Central memory CD8-positive, alpha-beta T cell (primary cell): ENCODE results near the gene DUSP15.
"Not testable (repeated sequence)": the region's sequence is repeated elsewhere in the genome, so short reads cannot be mapped to it uniquely, and the experiment has no call there.

Source experiments
- ATAC-seq: fragments of 150-1000 bp; cut with Tn5 transposase; replicated peaks from 2 replicates; pipeline ENCODE4 v1.10.0; 2022; ENCODE audit warnings: mild to moderate bottlenecking, moderate FRiP score, moderate number of reproducible peaks; ENCODE audit not compliant: poor library complexity, severe bottlenecking; ENCODE audit errors: extremely low read depth
- DNase-seq, 2 donors: peaks; one replicate each; pipeline ENCODE4 v3.0.0; 2021; ENCODE audit warnings: low spot score in 2 of 2
- H3K27ac Mint-ChIP-seq: one replicate; pipeline ENCODE4 v1.8.0; 2022; ENCODE audit warnings: low read depth, mild to moderate bottlenecking, moderate library complexity, mixed read lengths
- H3K27me3 Mint-ChIP-seq: one replicate; pipeline ENCODE4 v1.8.0; 2022; ENCODE audit warnings: mixed read lengths
- H3K36me3 Mint-ChIP-seq: one replicate; pipeline ENCODE4 v1.8.0; 2022; ENCODE audit warnings: mild to moderate bottlenecking, moderate library complexity, mixed read lengths; ENCODE audit not compliant: insufficient read depth
- H3K4me1 Mint-ChIP-seq: one replicate; pipeline ENCODE4 v1.8.0; 2022; ENCODE audit warnings: mixed read lengths
- H3K4me3 Mint-ChIP-seq: one replicate; pipeline ENCODE4 v1.8.0; 2022; ENCODE audit warnings: mild to moderate bottlenecking, moderate library complexity, mixed read lengths
- H3K9me3 Mint-ChIP-seq: one replicate; pipeline ENCODE4 v1.8.0; 2022; ENCODE audit warnings: mixed read lengths

Gene DUSP15, protein sequence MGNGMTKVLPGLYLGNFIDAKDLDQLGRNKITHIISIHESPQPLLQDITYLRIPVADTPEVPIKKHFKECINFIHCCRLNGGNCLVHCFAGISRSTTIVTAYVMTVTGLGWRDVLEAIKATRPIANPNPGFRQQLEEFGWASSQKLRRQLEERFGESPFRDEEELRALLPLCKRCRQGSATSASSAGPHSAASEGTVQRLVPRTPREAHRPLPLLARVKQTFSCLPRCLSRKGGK

DNA sequence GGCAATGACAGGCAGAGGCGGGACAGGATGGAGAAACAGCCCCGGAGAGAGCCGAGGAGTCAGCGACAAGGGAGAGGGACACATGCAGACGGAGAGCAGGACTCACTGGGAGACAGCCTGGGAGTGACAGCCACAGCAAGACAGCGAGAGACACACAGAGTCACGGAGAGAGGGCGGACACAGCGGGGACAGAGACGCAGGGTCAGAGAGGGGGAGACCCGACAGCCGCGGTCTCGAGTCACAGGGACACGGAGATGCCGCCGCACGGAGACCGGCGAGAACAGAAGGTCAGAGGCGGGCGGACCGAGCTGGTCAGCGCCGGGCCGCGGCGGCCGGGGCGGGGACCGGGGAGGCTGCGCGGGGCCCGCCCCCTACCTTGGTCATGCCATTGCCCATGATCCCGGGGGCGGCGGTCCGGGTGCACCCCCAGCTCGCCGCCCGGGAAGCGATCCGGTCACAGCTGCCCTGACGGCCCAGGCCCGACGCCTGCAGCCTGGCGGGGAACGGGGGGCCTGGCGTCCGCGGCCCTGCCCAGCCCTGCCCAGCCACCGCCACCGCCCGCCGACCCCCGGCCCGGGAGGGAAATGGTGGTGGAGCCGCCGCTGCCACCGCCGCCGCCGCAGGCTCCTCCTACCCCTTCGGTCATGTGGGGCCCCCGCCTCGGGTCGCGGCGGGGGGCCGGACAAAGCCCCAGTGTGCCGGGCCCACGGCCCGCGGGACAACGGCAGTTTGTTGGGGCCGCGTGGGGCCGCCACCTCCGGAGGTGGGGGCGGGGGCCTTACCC is at the start of gene DUSP15, which contains the start of gene TTLL9:
Gene DUSP15 (minus strand): TSS at position 586 of the 784 bp plus-strand sequence. CDS start 190 bp downstream, at position 396.
Gene TTLL9 (plus strand): TSS at position 693 of the 784 bp plus-strand sequence. CDS start 493 bp downstream, outside the sequence.
- DNase-seq, result no peak
- Mint-ChIP-seq H3K36me3 (peaks cover 1% of the 10 kb centered on the region), H3K9me3 (no peaks in the 10 kb centered on the region), H3K4me3 (peak within 1 kb of the TSS; percentile 83), H3K27me3 (peaks cover 56% of the 10 kb centered on the region), H3K27ac (peak within 1 kb of the TSS; percentile 52), H3K4me1 (peaks cover 19% of the 10 kb centered on the region)
- ATAC-seq, result peak; percentile 31

DNA sequence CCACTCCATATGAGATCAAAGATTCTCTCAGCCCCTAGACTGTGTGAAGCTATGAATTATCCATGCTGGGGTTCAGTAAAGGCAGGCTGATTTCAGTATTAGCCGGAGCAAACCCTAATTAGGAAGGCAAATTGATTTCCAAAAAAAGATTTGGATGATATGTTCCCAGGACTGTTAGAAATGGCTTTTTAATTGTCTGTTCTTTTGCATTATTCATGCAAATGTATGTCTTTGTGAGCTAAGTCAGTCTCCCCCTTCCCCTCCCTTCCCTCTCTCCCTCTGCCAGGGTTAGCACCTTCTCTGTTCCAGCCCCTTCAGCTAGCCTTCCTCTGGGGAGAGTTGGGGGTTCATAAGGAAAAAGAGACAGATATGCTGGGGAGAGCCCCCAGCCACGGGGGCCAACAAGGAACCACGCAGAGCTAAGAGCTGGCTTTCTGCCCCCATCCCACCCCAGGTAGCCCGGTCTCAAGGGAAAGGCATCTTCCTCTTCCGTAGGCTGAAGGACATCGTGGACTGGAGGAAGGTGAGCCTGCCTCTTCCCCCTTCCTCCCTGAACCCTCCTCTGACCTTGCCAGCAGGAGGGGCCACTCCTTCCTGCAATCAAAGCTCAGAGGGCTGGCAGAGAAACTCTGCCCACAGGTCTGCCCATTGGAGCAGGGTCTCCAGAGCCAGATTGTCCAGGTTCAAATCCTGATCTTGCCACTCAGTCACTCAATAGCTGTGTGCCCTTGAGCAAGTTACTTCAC is 49.3 kb upstream of the DUSP15 start:
- Mint-ChIP-seq H3K9me3 (no peaks in the 10 kb centered on the region), H3K27me3 (peaks cover 75% of the 10 kb centered on the region), H3K4me3 (no peak overlapping the region), H3K27ac (no peak overlapping the region), H3K36me3 (no peaks in the 10 kb centered on the region), H3K4me1 (no peaks in the 10 kb centered on the region)
- ATAC-seq (no peak), DNase-seq (no peak)

DNA sequence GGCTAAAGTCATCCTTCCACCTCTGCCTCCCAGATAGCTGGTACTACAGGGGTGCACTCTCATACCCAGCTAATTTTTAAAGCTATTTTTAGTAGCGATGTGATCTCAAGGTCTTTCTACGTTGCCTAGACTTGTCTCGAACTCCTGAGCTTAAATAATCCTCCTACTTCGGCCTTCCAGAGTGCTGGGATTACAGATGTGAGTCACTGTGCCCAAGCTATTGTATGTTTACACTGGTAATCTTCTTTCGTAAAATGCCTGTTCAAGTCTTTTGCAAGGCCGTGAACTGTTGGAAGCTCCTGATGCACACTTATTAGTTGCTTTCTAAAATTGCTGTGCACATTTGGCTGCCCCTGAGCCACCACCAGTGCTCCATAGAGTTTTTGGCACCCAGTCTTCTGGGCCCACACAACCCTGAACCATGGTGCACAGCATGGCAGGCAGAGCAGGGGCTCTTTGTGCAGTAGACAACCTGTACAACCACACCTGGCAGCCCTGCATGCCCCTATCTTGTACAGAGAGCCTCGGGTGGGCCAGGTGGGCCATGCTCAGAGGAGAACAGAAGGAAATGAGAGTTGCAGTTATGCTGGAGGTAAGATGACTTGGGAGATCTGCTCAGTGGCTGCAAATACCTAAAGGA is 48.3 kb upstream of the DUSP15 start:
- ATAC-seq (no peak), DNase-seq (no peak)
- H3K27me3 Mint-ChIP-seq, result peaks cover 65% of the 10 kb centered on the region
- H3K9me3 Mint-ChIP-seq, result no peaks in the 10 kb centered on the region
- no peaks in the 10 kb centered on the region for H3K4me1 Mint-ChIP-seq
- no peaks in the 10 kb centered on the region for H3K36me3 Mint-ChIP-seq
- H3K27ac Mint-ChIP-seq, result no peak overlapping the region
- no peak overlapping the region for H3K4me3 Mint-ChIP-seq

DNA sequence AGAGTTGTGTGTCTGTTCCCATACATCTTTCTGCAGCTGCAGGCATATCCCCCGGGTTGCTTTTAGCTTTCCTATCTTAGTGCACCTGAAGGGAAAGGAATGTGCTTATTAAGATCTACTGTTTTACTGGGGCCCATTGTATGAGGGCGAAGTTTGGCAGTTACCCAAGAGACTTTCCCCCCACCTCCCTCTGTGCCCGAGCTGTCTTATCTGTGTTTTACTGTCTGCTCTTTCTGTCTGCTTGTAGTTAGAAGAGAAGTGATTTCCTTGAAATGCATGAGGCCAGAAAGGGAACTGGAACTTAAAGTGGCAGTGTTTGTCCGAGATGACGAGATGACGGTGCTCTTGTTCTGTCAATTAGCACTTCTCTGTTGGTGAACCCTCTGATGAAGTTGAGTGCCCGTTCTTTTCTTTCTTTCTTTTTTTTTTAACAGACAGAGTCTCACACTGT is 47.7 kb upstream of the DUSP15 start:
- not testable (repeated sequence) for H3K4me1 Mint-ChIP-seq, DNase-seq, ATAC-seq, H3K9me3 Mint-ChIP-seq, H3K27ac Mint-ChIP-seq, H3K4me3 Mint-ChIP-seq, H3K36me3 Mint-ChIP-seq
- peaks cover 59% of the 10 kb centered on the region for H3K27me3 Mint-ChIP-seq

DNA sequence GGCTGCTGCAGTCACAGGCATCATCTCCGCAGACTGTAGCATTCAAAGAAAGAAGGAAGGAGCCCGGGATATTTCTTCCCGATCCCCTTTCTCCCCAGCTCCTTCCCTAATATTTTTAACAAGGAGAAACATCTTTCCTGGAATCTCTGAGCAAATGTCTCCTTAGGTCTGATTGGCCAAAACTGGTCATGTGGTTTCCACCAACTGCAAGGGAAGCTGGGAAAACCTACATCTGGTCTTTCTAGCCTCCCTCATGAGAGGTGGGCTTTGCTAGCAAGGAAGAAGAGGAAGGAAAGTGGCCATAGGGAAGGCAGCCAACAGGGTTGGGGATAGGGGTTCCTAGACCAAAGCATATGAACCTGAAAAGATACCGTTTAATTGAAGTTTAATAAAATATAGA is 46.4 kb upstream of the DUSP15 start:
- Mint-ChIP-seq H3K4me1 (no peaks in the 10 kb centered on the region), H3K4me3 (no peak overlapping the region), H3K36me3 (no peaks in the 10 kb centered on the region), H3K27me3 (peaks cover 48% of the 10 kb centered on the region), H3K27ac (no peak overlapping the region), H3K9me3 (no peaks in the 10 kb centered on the region)
- ATAC-seq, result no peak
- DNase-seq, result no peak

DNA sequence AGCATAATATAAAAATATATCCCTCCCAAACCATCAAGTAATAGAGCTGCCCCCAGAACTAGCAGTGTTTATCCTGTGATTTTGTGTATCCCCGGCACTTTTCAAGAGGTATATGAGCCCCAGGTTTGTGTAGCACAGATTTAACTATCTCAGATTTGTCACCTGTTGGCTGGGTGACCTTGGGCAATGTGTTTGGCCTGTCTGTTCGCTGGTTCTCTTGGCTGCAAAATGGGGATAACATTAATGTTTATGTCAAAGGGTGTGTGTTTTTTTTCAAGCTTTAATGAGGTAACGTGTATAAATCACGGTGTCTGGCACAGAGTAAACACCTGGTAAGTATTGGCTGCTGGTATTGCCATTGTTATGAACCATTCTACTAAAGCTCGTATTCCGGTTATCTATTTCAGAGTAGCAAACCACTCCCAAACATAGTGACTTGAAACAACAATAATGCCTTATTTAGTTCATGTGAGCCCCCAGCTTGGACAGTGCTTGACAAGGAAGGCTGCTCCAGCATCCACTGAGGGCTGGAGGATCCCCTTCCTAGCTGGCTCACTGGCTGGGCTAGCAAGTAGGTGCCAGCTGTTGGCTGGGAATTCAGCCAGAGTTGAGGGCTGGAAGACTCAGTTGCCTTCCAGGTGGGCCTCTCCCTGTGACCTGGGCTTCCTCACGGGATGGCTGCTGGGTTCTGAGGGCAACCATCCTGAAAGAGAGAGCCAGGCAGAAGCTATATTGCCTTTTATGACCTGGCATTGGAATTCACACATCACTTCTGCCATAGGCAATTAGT is 45.4 kb upstream of the DUSP15 start:
- no peak for ATAC-seq
- no peaks in the 10 kb centered on the region for H3K4me1 Mint-ChIP-seq
- no peaks in the 10 kb centered on the region for H3K9me3 Mint-ChIP-seq

DNA sequence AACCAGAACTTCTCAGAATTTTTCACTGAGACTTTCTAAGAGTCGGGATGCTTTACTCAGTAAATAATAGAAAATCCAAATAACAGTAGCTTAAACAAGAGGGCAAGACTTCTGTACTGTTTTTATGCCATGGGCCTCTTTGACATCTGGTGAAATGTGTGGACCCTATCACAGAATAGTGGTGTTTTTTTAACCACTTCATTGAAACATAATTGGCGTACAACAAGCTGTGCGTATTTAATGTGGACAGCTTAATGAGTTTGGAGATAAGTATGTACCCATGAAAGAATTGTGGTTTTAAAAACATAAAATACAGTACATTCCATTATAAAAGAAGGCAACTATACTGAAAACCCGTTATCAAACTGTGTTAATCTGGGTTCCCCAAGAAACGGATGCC is 43.8 kb upstream of the DUSP15 start:
- H3K9me3 Mint-ChIP-seq, result no peaks in the 10 kb centered on the region
- no peaks in the 10 kb centered on the region for H3K36me3 Mint-ChIP-seq
- no peak overlapping the region for H3K27ac Mint-ChIP-seq
- DNase-seq, result no peak
- no peak overlapping the region for H3K4me3 Mint-ChIP-seq
- H3K27me3 Mint-ChIP-seq, result peaks cover 29% of the 10 kb centered on the region
- ATAC-seq, result no peak
- H3K4me1 Mint-ChIP-seq, result no peaks in the 10 kb centered on the region

More for the DNA sequence above, 45.4 kb upstream of the DUSP15 start:
- no peaks in the 10 kb centered on the region for H3K36me3 Mint-ChIP-seq
- no peak for DNase-seq
- no peak overlapping the region for H3K4me3 Mint-ChIP-seq
- H3K27ac Mint-ChIP-seq, result no peak overlapping the region
- H3K27me3 Mint-ChIP-seq, result peaks cover 42% of the 10 kb centered on the region

DNA sequence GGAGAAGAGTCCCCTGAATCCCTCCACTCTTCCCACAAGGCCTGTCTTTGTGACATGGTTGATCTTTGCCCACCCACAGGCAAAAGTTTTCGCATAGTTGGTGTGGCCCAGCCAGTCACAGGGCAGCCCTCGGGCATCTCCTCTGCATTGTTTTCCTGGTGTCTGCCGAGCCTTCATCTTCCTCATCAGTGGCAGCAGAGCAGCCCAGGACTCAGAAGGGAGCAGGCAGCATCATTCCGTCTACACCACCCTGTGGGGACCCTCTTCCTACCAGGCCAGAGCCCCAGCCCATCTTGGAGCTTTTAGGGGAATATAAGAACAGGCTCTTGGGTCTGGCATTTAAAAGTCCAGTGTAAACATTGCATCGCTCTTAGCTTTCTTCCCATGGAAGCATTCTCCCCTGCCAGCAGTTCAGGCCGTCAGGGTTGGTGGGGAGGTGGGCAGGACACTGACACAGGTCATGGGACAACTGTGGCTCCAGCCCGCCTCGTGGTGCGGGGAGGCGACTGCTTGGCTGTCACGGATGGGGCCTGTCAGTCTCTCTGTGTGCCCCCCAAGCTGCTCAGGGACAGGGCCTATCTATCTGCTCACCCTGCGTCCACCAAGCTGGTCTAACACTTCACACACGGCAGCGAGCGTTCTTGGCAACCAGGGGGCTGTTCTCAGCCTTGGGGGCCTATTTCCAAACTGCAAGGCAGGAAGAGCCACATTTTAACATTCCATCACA is 43.3 kb upstream of the DUSP15 start:
- H3K27ac Mint-ChIP-seq, result no peak overlapping the region
- H3K4me3 Mint-ChIP-seq, result no peak overlapping the region
- no peaks in the 10 kb centered on the region for H3K36me3 Mint-ChIP-seq
- no peaks in the 10 kb centered on the region for H3K9me3 Mint-ChIP-seq
- no peak for ATAC-seq
- peaks cover 23% of the 10 kb centered on the region for H3K27me3 Mint-ChIP-seq
- no peak for DNase-seq
- no peaks in the 10 kb centered on the region for H3K4me1 Mint-ChIP-seq

DNA sequence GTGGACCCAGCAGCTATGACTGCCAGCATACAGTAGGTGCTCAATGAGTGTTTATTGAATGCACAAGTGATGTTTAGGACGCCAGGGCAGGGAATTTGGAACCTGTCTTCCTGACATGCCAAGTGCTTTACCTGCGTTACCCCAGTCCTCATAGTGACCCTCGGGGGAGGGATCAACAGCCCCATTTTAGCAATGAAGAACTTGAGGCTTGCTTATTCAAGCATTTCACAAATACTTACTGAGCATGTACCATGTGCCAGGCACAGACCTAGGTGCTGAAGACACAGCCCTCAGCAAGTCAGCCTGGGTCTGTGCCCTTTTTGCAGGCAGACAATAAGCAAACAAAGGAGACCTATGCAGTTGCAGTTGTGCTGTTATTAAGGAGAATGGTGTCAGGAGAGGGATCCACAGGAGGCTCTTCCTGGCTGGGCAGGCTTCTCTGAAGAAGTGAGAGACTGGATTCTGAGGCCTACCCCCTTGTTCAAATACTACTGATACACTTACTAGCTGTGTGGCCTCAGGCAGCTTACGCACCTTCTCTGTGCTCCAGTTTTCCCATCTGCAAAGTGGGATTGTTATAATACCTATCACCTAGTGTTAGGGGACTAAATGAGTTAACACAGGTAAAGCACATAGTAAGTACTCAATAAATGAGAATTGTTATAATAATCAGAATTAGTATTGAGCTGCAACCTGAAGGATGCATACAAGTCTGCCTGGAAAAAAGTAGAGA is 39.9 kb upstream of the DUSP15 start:
- no peak overlapping the region for H3K4me3 Mint-ChIP-seq
- ATAC-seq (no peak), DNase-seq (no peak)
- no peak overlapping the region for H3K27ac Mint-ChIP-seq
- H3K27me3 Mint-ChIP-seq, result no peaks in the 10 kb centered on the region
- no peaks in the 10 kb centered on the region for H3K9me3 Mint-ChIP-seq
- no peaks in the 10 kb centered on the region for H3K36me3 Mint-ChIP-seq
- H3K4me1 Mint-ChIP-seq, result no peaks in the 10 kb centered on the region

DNA sequence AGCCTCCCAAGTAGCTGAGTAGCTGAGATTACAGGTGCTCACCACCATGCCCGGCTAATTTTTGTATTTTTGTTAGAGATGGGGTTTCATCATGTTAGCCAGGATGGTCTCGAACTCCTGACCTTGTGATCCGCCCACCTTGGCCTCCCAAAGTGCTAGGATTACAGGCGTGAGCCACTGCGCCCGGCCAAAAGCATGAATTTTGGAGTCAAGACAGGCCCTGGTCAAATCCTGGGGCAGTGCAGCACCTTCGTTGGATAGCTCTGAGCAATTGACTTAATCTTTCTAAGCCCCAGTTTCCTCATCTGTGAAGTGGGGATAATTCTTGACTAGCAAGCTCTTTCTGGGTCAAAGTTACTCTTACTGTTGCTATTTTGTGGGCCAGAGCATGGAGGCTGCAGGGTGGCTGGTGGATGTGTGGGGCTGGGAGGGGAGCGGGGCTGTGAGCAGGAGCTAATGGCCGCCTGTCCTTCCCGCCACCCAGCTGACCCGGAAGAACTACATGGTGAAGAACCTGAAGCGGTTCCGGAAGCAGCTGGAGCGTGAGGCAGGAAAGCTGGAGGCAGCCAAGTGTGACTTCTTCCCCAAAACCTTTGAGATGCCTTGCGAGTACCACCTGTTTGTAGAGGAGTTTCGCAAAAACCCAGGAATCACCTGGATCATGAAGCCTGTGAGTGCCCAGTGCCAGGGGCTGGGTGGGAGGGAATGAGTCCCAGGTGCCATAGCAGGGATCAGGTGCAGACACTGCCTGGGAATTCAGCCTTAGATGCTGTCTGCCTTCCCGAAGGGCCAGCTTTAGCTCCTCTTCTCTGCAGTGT is 39.1 kb upstream of the DUSP15 start:
- Mint-ChIP-seq H3K4me1 (no peaks in the 10 kb centered on the region), H3K27me3 (no peaks in the 10 kb centered on the region), H3K4me3 (no peak overlapping the region), H3K36me3 (no peaks in the 10 kb centered on the region), H3K9me3 (no peaks in the 10 kb centered on the region), H3K27ac (no peak overlapping the region)
- DNase-seq (no peak), ATAC-seq (no peak)
